ENCODE measurements around the gene SMS.

SMS gene

DNA sequence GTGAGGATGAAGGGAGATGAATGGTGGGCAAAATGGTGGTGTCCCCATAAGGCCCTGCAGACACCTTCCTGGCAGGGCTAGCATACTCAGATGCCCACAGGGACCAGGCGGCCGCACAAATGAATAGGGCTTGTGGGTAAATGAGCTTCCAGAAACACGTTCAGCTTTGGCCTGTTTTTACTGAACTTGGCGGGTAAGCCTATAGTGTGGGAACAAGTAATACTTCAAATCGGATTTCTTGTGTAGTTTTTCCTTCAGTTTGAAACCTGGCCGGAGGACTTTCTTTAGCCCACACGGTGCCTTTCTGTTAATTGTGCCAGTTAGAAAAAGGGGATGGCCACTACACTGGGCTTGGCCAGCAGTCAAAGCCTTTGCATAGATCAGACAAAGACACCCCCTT, 22.8 kb downstream of the SMS start:
- WGBS (ENCODE audit: insufficient coverage, insufficient read length), result no CpG with 5 or more reads among the region's 7 CpGs
- no peaks in the 10 kb centered on the region for H3K9me3 ChIP-seq (ENCODE audit: control insufficient read depth, insufficient read depth, low read length)

DNA sequence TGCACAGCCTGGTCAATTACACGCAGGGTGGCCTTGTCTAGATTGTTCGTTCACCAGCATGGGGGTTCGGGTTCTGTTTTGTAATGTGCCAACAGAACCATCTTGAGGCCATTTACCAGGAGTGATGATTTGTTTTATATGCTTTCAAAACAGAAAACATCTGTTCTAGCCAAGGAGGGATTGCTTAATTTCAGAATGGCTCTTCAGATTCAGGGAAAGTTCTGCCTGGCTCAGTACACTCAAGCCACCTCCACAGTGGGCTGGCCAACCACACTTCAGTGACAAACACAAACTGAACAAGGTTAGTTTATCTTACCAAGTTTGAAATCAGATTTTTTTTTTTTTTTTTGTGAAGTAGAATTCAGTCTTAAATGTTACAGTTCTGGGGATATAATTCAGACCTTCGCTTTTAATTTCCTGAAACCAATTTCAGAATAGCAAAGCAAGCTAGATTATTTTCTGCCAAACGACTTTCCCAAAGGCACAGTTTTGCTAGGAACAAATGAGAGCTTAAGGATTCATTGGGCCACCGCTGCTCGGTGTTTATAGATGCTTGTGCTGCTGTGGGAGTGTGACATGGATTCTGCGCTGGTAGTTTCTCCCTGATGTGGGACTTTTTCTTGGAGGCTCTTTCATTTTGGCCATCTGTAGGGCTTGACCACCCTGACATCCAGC, 23.4 kb downstream of the SMS start:
- Histone ChIP-seq H3K27ac (ENCODE audit: low read length) (no peak overlapping the region), H3K36me3 (ENCODE audit: control insufficient read depth, insufficient read depth, low read length) (no peaks in the 10 kb centered on the region), H3K4me3 (ENCODE audit: low read length) (no peak overlapping the region), H3K4me1 (ENCODE audit: control insufficient read depth, insufficient read depth, low read length) (peaks cover 3% of the 10 kb centered on the region), H3K9me3 (ENCODE audit: control insufficient read depth, insufficient read depth, low read length) (no peaks in the 10 kb centered on the region), H3K27me3 (ENCODE audit: control insufficient read depth, insufficient read depth, low read length) (no peaks in the 10 kb centered on the region)
- DNase-seq (ENCODE audit: low read depth, low spot score), result no peak
- no CpG with 5 or more reads among the region's 8 CpGs for WGBS (ENCODE audit: insufficient coverage, insufficient read length)

More for the DNA sequence above, 22.8 kb downstream of the SMS start:
- no peak overlapping the region for H3K27ac ChIP-seq (ENCODE audit: low read length)
- peaks cover 3% of the 10 kb centered on the region for H3K4me1 ChIP-seq (ENCODE audit: control insufficient read depth, insufficient read depth, low read length)
- no peak overlapping the region for H3K4me3 ChIP-seq (ENCODE audit: low read length)
- no peak for DNase-seq (ENCODE audit: low read depth, low spot score)
- no peaks in the 10 kb centered on the region for H3K36me3 ChIP-seq (ENCODE audit: control insufficient read depth, insufficient read depth, low read length)
- H3K27me3 ChIP-seq (ENCODE audit: control insufficient read depth, insufficient read depth, low read length), result no peaks in the 10 kb centered on the region

DNA sequence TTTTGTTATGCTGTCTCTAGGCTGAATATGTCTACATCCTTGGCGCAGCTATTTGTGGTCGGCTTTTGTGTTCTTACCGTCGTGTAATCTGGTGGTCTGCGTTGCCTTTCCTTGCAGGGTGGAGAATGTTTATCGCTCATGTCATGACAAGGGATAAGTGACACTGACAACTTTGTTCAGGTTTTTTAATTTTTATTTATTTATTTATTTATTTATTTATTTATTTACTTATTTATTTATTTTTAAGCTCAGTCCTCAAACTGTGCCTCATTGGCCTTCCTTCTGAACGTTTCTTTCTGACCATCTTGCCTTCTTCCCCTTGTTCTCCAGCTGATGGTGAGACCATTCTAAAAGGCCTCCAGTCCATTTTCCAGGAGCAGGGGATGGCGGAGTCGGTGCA, 26.4 kb downstream of the SMS start:
- Histone ChIP-seq H3K36me3 (ENCODE audit: control insufficient read depth, insufficient read depth, low read length) (no peaks in the 10 kb centered on the region), H3K27me3 (ENCODE audit: control insufficient read depth, insufficient read depth, low read length) (no peaks in the 10 kb centered on the region), H3K9me3 (ENCODE audit: control insufficient read depth, insufficient read depth, low read length) (no peaks in the 10 kb centered on the region), H3K4me1 (ENCODE audit: control insufficient read depth, insufficient read depth, low read length) (no peaks in the 10 kb centered on the region), H3K4me3 (ENCODE audit: low read length) (no peak overlapping the region), H3K27ac (ENCODE audit: low read length) (no peak overlapping the region)
- no CpG with 5 or more reads among the region's 9 CpGs for WGBS (ENCODE audit: insufficient coverage, insufficient read length)
- DNase-seq (ENCODE audit: low read depth, low spot score), result no peak

DNA sequence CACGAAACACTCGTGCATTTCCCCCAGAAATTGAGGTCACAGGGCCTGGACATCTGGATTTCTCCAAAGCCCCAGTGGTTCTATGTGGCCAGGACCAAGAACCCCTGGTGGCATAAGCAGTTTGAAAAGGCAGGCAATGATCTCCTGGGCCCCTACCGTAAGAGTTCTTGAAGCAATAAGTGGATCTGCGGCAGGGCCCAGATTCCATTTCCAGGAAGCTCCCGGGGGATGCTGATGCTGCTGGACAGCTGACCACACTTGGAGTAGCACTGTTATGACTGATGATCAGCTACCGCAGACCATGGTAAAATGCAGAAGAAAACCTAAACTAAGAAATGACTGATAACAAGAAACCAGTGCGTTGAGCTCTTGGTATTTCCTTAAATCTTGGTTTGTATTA, 27.8 kb downstream of the SMS start:
- Histone ChIP-seq H3K36me3 (ENCODE audit: control insufficient read depth, insufficient read depth, low read length) (no peaks in the 10 kb centered on the region), H3K4me1 (ENCODE audit: control insufficient read depth, insufficient read depth, low read length) (no peaks in the 10 kb centered on the region), H3K9me3 (ENCODE audit: control insufficient read depth, insufficient read depth, low read length) (no peaks in the 10 kb centered on the region), H3K4me3 (ENCODE audit: low read length) (no peak overlapping the region), H3K27ac (ENCODE audit: low read length) (no peak overlapping the region), H3K27me3 (ENCODE audit: control insufficient read depth, insufficient read depth, low read length) (no peaks in the 10 kb centered on the region)
- DNase-seq (ENCODE audit: low read depth, low spot score), result no peak
- no CpG with 5 or more reads among the region's 7 CpGs for WGBS (ENCODE audit: insufficient coverage, insufficient read length)

DNA sequence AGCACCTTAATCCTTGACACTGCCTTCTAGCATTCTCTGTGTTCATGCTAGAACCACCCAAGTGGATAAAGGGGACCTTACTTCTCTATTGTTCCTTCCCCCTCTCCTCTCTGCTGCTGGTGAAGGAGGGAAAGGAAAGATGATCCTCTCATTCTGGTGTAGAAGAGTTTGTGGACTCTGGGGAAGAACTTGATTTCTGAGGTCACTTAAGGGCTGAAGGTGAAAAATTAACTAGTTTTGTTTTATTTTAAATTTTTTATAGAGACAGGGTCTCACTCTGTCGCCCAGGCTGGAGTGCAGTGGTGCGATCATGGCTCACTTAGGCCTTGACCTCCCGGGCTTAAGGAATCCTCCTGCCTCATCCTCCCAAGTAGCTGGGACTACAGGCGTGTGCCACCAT, 29.8 kb downstream of the SMS start:
- WGBS (ENCODE audit: insufficient coverage, insufficient read length), result no CpG with 5 or more reads among the region's 4 CpGs
- Histone ChIP-seq H3K9me3 (ENCODE audit: control insufficient read depth, insufficient read depth, low read length) (no peaks in the 10 kb centered on the region), H3K36me3 (ENCODE audit: control insufficient read depth, insufficient read depth, low read length) (peaks cover 5% of the 10 kb centered on the region; the same call in 1 of the 2 replicates), H3K27me3 (ENCODE audit: control insufficient read depth, insufficient read depth, low read length) (no peaks in the 10 kb centered on the region), H3K4me3 (ENCODE audit: low read length) (no peak overlapping the region), H3K4me1 (ENCODE audit: control insufficient read depth, insufficient read depth, low read length) (no peaks in the 10 kb centered on the region), H3K27ac (ENCODE audit: low read length) (no peak overlapping the region)
- DNase-seq (ENCODE audit: low read depth, low spot score), result no peak

DNA sequence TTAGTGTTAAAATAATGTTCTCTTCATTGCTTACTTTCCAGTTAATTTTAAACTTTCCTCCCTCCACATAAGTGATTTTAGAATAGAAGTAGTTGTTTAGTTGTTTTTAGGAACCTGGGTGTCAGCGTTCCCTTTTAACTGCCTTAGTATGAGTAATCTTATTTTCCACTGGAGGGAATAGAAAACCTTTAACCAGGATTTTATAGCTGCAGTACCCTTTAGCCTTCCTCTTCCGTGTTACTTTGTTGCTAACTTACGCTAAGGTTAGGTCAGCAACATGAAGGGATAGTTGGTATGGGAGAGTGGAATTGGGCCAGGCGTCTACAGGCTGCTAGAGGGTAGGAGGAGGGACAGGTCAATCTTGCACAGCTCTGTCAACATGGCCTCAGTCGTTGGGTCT, 31.5 kb downstream of the SMS start:
- H3K4me1 ChIP-seq (ENCODE audit: control insufficient read depth, insufficient read depth, low read length), result no peaks in the 10 kb centered on the region
- H3K4me3 ChIP-seq (ENCODE audit: low read length), result no peak overlapping the region
- no peak overlapping the region for H3K27ac ChIP-seq (ENCODE audit: low read length)
- no CpG with 5 or more reads among the region's 5 CpGs for WGBS (ENCODE audit: insufficient coverage, insufficient read length)
- H3K36me3 ChIP-seq (ENCODE audit: control insufficient read depth, insufficient read depth, low read length), result peaks cover 13% of the 10 kb centered on the region; the same call in 1 of the 2 replicates
- no peaks in the 10 kb centered on the region for H3K9me3 ChIP-seq (ENCODE audit: control insufficient read depth, insufficient read depth, low read length)
- no peak for DNase-seq (ENCODE audit: low read depth, low spot score)
- no peaks in the 10 kb centered on the region for H3K27me3 ChIP-seq (ENCODE audit: control insufficient read depth, insufficient read depth, low read length)

DNA sequence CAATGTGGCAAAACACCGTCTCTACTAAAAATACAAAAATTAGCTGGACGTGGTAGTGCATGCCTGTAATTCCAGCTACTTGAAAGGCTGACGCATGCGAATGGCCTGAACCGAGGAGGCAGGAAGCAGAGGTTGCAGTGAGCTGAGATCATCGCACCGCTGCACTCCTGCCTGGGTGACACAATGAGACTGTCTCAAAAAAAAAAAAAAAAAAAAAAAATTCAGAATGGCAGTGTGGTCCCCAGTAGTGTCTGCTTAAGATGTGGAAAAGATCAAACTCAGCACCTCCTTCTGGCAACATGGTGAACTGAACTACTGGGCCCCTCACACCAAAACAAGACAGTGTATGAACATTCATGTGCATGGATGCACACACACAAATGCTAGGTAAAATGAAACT, 32.2 kb downstream of the SMS start:
- no CpG with 5 or more reads among the region's 7 CpGs for WGBS (ENCODE audit: insufficient coverage, insufficient read length)
- peaks cover 14% of the 10 kb centered on the region; the same call in 1 of the 2 replicates for H3K36me3 ChIP-seq (ENCODE audit: control insufficient read depth, insufficient read depth, low read length)

DNA sequence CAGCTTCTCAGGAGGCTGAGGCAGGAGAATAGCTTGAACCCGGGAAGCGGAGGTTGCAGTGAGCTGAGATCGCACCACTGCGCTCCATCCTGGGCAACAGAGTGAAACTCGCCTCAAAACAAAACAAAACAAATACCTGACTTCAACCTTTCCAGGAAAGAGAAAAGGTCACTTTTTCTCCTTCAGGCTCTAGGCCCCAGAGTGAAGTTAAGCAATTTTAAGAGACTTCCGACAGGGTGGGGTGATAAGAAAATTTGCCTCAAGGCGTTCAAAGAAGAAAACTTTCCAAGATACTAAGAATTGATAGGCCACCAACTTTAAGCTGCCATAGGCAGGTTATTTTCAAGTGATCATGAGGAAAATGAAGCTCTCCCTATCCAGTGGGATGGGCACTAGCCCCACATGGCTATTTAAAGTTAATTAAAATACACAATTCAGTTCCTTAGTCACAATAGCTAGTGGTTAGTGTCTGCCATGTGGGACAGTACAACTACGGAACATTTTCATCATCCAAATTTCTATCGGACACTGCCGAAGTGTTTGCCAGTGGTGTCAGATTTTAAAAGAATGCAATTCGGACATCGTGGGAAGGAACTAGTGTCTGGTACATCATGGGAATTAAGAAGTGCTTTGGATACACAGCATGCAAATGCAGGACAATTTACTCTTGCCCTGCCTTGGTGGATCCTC, 33.0 kb downstream of the SMS start:
- H3K4me3 ChIP-seq (ENCODE audit: low read length), result no peak overlapping the region
- no peaks in the 10 kb centered on the region for H3K9me3 ChIP-seq (ENCODE audit: control insufficient read depth, insufficient read depth, low read length)
- no peaks in the 10 kb centered on the region for H3K4me1 ChIP-seq (ENCODE audit: control insufficient read depth, insufficient read depth, low read length)
- WGBS (ENCODE audit: insufficient coverage, insufficient read length), result no CpG with 5 or more reads among the region's 12 CpGs
- peaks cover 14% of the 10 kb centered on the region; the same call in 1 of the 2 replicates for H3K36me3 ChIP-seq (ENCODE audit: control insufficient read depth, insufficient read depth, low read length)
- H3K27ac ChIP-seq (ENCODE audit: low read length), result no peak overlapping the region
- DNase-seq (ENCODE audit: low read depth, low spot score), result no peak
- H3K27me3 ChIP-seq (ENCODE audit: control insufficient read depth, insufficient read depth, low read length), result no peaks in the 10 kb centered on the region

More for the DNA sequence above, 32.2 kb downstream of the SMS start:
- no peak for DNase-seq (ENCODE audit: low read depth, low spot score)
- Histone ChIP-seq H3K27me3 (ENCODE audit: control insufficient read depth, insufficient read depth, low read length) (no peaks in the 10 kb centered on the region), H3K4me1 (ENCODE audit: control insufficient read depth, insufficient read depth, low read length) (no peaks in the 10 kb centered on the region), H3K9me3 (ENCODE audit: control insufficient read depth, insufficient read depth, low read length) (no peaks in the 10 kb centered on the region), H3K4me3 (ENCODE audit: low read length) (no peak overlapping the region), H3K27ac (ENCODE audit: low read length) (no peak overlapping the region)

DNA sequence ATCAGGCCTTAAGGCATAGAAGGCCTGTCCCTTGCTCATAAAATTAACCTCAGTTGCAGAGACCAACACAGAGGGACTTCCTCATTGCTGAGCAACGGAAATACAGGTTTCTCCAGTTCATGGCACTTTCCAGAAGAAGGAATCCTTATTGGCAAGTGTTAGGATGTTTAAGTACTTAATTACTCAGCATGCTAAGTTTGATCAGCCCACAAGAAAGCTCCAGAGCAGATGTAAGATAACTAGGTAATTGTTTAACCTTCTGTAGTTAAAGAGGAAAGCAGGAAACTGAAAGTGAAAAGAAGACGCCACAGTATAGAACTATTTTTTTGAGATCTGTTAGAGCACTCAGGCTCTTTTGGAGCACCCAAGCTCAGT, 33.5 kb downstream of the SMS start:
- no peaks in the 10 kb centered on the region for H3K9me3 ChIP-seq (ENCODE audit: control insufficient read depth, insufficient read depth, low read length)
- peaks cover 14% of the 10 kb centered on the region; the same call in 1 of the 2 replicates for H3K36me3 ChIP-seq (ENCODE audit: control insufficient read depth, insufficient read depth, low read length)
- no peak for DNase-seq (ENCODE audit: low read depth, low spot score)
- WGBS (ENCODE audit: insufficient coverage, insufficient read length), result no CpG with 5 or more reads among the region's 2 CpGs
- H3K4me3 ChIP-seq (ENCODE audit: low read length), result no peak overlapping the region
- H3K27me3 ChIP-seq (ENCODE audit: control insufficient read depth, insufficient read depth, low read length), result no peaks in the 10 kb centered on the region
- no peaks in the 10 kb centered on the region for H3K4me1 ChIP-seq (ENCODE audit: control insufficient read depth, insufficient read depth, low read length)
- H3K27ac ChIP-seq (ENCODE audit: low read length), result no peak overlapping the region

DNA sequence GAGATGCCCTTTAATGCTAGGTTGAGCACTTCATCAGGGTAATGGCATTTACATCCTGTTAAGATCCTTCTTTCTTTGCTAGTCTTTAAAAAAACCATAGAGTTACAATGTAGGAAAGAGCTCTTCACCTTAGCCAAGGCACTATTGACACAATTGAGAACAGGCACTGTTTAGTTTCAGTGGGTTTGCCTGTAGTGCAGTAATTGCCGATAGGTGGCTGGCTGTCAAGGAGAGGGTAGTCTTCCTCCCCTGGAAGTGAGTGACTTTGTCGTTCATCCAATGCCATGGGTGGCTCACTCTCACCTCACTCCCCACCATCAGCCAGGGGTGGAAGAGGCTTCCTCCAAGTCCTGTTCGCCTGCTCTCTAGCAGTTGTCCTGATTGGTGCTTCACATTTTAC, 34.7 kb downstream of the SMS start:
- no peaks in the 10 kb centered on the region for H3K4me1 ChIP-seq (ENCODE audit: control insufficient read depth, insufficient read depth, low read length)
- H3K36me3 ChIP-seq (ENCODE audit: control insufficient read depth, insufficient read depth, low read length), result peaks cover 14% of the 10 kb centered on the region; the same call in 1 of the 2 replicates
- no peaks in the 10 kb centered on the region for H3K9me3 ChIP-seq (ENCODE audit: control insufficient read depth, insufficient read depth, low read length)
- no CpG with 5 or more reads among the region's 3 CpGs for WGBS (ENCODE audit: insufficient coverage, insufficient read length)
- DNase-seq (ENCODE audit: low read depth, low spot score), result no peak
- H3K27me3 ChIP-seq (ENCODE audit: control insufficient read depth, insufficient read depth, low read length), result no peaks in the 10 kb centered on the region
- H3K27ac ChIP-seq (ENCODE audit: low read length), result no peak overlapping the region
- H3K4me3 ChIP-seq (ENCODE audit: low read length), result no peak overlapping the region

DNA sequence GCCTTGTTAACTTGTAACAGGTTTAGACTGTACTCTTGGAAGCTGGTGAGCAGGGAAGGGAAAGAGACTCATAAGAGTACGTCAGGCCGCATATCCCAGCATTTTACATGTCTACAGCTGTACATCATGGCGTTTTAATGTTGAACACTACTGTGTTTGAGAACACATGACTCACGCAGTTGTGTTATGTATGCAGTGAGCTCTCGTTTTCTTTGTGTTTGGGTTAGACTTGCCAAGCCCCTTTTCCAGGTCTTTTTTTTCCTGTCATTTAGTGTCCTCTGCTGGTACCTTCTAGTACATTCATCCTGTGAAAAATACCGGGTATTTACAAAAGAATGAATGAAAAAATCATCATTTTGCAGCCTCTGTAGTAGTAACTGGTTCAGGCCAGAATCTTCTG, 35.3 kb downstream of the SMS start:
- H3K9me3 ChIP-seq (ENCODE audit: control insufficient read depth, insufficient read depth, low read length), result no peaks in the 10 kb centered on the region
- H3K36me3 ChIP-seq (ENCODE audit: control insufficient read depth, insufficient read depth, low read length), result peaks cover 14% of the 10 kb centered on the region; the same call in 1 of the 2 replicates
- no peaks in the 10 kb centered on the region for H3K27me3 ChIP-seq (ENCODE audit: control insufficient read depth, insufficient read depth, low read length)
- no peak for DNase-seq (ENCODE audit: low read depth, low spot score)
- H3K4me3 ChIP-seq (ENCODE audit: low read length), result no peak overlapping the region
- H3K27ac ChIP-seq (ENCODE audit: low read length), result no peak overlapping the region
- H3K4me1 ChIP-seq (ENCODE audit: control insufficient read depth, insufficient read depth, low read length), result no peaks in the 10 kb centered on the region
- WGBS (ENCODE audit: insufficient coverage, insufficient read length), result no CpG with 5 or more reads among the region's 6 CpGs

All from iPS DF 6.9 (cell line).